Right renal cortex interstitium (tissue), 3 donors: Measurements from ENCODE around the gene ZNF618. TPM values are rescaled to one million over a fixed set of nuclear protein-coding genes. Genes with fewer than 3 reads are reported as not detected.

Experiments
- DNase-seq, 3 donors: peaks; one replicate each; pipeline ENCODE4 v3.0.0-alpha.2; 2013; ENCODE audit warnings: low read depth in 3 of 3, low spot score in 2 of 3
- polyA plus RNA-seq, 3 donors: library from polyadenylated mRNA; unstranded; fragments of 120-200 nt; gene quantifications; one replicate each; pipeline ENCODE4 v1.2.1, GENCODE V29; 2013; ENCODE audit not compliant: insufficient read length in 3 of 3

ZNF618 gene
- polyA plus RNA-seq, 3 donors: 39.7 to 41.7 (median 39.9) TPM

DNA sequence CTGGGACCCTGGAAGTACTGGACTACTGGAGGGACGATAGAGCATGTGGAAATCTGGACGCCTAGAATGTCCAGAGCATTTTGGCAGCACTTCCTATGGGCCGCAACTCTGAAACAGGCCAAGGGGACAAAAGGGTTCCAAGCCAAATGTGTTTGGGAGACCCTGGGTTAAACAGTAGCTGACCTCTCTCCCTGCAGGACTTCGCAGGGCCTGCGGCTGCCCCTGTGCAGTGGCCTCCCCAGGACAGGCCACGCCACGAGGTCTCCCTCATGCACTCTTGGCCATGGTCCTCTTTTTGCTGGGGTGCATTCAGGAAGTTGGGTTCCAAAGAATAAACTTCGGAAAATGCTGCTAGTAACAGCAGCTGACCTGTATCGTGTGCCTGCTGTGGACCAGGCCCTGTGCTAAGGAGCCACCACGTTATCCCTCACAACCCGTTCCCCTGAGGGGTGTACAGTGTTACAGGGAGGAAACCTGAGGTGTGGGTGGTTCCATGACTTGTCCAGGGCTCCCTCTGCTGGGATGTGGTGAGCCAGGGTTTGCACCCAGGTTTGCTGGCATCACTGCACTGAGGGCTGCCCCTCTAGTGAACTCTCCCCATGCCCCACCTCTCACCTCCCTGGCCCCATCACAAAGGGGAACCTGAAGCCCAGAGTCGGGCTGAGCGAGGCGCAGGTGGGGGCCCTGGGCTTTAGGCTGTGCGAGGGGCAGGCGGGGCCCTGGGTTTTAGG is 122.6 kb downstream of the ZNF618 start:
- DNase-seq: no peak

DNA sequence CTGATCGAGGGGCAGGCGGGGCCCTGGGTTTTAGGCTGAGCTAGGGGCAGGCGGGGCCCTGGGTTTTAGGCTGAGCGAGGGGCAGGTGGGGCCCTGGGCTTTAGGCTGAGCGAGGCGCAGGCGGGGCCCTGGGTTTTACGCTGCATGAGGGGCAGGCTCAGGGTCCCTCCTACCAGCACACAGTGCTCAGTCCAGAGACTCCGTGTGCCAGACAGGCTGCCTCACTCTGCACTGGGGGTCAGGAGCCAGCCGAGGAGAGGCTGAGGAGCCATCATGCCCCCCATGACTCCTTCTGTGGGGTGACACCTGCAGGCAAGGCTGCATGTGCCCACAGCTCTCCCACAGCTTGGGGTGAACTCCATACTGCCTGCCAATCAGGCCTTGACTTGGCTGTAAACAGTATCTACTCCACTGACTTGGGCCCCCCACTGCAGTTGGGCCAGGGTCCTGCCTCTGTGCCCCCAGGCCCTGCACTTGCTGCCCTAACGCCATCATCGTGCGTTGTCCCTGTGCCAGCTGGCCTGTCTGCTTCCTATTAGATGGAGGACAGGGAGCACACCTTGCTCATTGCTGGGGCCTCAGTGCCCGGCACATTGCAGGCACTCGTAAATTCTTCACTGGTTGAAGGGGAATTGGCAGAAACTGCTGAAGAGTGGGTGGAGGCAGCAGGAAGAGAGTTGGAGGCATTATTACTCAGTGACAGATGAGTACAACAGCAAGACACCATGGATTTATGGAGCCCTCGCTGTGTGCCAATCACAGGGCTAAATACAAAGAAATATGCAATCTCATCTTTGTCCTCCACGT is 123.3 kb downstream of the ZNF618 start:
- no peak for DNase-seq

DNA sequence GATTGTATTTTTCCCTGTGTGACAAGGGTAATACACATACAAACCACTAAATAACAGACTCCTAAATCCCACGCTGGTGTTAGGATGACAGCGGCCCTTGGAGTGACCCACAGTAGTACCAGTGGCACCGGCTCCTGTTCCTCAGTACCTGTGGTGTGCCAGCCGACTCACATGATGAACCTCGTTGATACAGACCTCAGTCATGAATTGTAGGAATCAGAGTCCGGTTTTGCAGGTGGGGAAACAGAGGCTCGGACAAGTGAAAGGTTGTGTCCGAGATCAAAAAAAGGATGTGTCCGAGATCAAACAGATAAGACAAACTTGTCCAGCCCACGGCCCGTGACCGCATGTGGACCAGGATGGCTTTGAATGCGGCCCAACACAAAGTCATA is 124.0 kb downstream of the ZNF618 start:
- DNase-seq: no peak

DNA sequence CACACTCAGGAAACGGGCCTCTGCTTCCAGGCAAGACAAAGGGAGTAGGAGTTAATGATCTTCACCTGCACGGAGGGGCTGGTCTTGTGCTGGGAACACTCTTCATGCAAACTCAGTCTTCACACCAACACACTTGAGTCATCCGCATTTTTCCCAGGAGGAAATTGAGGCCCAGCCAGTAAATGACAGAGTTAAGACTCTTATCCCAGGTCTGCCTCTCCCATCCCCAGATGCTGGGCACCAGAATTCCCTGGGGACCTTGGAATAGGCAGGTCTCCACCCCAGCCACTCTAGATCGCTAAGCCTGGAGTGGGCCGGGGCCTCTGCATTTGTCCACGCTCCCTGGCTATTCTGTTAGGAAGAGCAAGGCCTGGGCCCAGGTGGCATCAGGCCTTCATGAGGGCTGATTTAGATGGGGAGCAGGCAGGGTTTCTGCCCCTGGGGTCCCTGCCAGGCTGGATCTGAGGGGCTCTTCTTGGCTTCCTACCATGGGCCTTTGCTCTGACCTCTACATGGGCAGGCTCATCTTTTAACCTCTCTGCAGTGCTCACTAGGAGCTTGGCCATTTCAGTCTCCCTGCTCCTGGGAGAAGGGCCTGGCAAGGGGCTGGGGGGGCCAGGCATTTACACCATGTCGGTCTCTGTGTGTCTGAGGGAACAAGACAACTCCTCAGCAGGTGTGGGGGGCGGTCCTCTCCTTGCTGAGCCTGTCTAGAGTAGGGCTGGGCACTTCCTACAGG is 124.7 kb downstream of the ZNF618 start:
- no peak for DNase-seq

DNA sequence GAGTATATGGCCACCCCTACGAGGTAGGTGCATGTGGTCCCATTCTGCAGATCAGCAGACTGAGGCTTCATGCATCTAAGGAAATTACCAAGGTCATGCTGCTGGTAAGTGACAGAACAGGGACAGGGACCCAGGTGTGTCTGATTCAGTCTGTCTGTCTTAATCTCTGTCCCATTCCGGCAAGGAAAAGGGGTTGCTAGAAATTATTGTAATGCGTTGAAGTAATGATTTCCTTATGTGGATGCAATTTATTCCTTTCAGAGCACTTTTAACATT is 125.2 kb downstream of the ZNF618 start:
- no peak for DNase-seq

DNA sequence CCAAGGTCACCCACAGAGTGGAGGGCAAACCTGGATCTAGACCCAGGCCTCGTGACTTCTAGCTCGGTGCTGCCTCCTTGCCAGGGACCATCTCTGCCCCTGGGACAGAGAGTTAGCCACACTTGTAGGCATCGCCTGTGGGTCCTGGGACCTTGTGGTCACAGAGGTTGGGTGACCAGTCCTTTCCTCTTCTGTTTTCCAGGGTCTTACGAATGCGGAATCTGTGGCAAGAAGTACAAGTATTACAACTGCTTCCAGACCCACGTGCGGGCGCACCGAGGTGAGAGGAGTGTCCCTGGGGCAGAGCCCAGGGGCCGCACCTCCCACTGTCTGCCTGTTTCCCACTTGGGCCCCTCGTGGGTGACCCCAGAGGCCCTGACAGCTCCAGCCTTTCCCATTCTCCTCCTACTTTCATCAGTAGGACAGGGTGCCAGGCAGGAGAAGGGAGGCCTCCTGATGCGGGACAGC is 125.7 kb downstream of the ZNF618 start:
- no peak for DNase-seq

DNA sequence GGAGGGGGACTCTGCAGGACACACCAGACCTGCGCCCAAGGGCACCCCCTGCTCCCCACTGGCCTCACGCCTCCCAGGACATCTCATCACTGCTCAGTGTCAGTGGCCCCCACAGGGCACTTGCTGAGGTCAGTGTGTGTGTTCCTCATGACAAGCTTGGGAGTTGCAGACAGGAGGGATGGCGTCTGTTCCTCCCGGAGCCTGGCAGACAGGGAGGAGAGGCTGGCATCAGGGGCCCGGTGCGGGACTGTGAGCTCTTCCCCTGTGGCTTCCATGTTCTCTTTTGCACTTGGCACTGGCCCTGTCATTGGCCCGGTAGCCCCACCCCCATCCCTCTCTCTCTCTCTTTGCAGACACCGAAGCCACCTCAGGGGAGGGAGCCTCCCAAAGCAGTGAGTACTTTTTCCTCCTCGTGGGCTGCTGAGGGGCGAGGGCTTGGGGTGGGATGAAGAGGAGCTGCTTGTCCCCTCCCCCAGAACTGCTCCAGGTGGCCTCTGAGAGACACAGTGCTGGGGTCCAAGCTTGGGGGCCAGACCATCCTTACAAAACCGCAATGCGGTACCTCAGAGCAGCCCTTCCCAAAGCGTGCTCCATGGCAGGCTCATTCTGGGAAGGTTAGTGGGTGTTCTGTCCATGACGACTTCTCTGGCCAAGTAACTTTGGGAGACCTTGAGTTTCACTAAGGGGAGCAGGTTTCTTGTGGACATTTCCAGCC is 126.3 kb downstream of the ZNF618 start:
- no peak for DNase-seq

DNA sequence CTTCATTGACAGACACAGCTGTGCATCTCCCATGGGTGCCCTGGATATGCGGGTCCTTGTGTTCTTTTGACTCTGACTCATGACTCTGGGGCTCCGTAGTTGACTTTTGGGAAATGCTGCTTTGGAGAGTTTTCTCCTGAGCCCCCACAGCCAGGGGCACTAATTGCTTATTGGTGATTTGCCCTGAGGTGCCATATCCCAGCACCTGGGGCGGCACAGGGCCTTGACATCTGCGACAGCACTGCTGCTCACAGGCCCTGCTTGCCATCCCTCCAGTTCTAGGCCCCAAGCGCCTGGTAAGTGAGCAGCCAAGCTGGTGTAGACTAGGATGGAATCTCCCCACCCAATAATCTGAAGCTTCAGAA is 126.9 kb downstream of the ZNF618 start:
- no peak for DNase-seq

DNA sequence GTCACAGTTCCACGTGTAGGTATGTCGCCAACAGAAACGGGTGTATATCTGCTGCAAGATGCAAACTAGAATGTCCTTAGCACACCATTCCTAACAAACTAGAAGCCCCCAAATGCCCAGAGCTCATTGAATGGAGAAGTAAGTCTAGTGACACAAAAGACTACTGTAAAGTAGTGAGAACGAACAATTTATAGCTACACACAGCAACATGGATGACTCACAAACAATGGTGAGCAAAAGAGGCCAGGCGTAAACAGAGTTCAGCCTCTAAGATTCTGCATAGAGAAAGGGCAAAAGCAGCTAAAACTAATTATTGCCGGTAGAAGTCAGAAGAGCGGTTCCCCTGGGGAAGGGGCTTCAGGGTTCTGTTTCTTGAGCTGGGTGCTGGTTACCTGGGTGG is 127.2 kb downstream of the ZNF618 start:
- no peak for DNase-seq

DNA sequence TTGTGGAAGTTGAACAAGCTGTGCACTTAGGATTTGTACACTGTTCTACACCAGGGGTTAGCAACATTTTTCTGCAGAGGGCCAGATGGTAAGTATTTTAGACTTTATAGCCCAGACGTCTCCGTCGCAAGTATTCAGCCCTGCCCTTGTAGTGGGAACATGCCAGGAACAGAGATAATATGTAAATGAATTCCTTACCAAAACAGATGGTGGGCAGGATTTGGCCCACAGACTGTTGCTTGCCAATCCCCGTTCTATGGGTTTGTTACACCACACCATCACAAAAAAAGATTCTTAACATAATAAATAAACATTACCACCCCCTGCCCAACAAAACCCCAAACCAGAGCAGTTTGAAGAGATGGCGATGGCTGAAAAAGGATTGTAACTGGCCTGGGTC is 127.6 kb downstream of the ZNF618 start:
- no peak for DNase-seq

DNA sequence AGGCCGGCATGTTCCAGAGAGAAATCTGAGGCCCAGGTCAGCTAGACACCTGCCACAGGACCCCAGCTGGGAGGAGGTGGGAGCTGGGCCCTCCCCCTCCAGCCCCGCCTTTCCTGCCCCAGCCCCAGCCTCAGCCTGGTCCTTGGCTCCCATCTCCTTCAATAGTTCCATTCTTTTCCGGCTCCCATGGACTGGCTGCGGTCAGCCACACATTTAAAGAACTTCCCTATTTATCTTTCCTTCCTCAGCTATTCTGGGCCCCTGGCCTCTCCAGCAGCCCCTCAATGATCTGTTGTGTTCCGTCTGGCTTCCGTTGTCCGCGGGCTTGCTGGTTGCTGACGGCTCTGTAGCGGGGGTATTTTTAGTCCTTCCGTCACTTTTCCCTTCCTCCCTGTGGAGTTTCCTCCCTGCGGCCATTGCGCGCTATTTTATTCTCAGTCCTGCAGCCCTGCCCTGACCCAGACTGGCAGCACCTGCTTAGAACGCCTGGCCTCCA is 128.2 kb downstream of the ZNF618 start:
- no peak for DNase-seq

- no peak for DNase-seq
These were observed 129.5 kb downstream of the ZNF618 start for GRCh38 chr9:114005371-114006154.

GRCh38 chr9:114006155-114006550 is 130.0 kb downstream of the ZNF618 start:
- DNase-seq: no peak

DNA sequence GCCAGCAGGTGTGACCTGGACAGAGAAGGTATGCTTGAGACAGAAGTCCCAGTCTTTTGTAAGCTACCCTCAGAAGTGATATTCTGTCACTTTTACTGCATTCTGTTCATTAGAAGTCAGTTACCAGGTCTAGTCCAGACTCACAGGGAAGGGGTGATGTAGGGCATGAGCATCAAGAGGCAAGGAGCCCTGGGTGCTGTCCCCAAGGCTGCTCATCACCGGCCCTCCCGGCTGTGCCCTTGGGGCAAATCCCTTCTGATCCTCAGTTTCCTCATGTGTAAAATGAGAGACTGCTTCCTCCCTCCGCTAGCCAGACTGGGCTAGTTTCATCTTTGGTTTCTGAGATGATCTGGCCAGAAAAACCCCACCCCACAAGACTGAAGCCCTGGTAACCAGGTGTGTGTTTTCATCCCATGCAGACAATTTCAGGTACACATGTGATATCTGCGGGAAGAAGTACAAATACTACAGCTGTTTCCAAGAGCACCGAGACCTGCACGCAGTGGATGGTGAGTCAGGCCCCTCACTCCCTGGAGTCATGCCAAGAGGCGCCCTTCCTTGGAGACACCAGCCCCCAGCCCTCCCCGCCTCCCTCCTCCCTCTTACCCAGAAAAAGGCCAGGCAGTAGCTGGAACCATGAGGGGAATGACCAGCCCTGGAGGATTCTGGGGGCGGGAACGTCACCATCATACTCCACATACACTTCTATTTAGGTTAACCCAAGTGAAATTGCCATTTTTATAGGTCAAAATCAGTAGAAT is 131.0 kb downstream of the ZNF618 start:
- DNase-seq: no peak

- no peak for DNase-seq
These were observed 132.0 kb downstream of the ZNF618 start for GRCh38 chr9:114007991-114008666.

DNA sequence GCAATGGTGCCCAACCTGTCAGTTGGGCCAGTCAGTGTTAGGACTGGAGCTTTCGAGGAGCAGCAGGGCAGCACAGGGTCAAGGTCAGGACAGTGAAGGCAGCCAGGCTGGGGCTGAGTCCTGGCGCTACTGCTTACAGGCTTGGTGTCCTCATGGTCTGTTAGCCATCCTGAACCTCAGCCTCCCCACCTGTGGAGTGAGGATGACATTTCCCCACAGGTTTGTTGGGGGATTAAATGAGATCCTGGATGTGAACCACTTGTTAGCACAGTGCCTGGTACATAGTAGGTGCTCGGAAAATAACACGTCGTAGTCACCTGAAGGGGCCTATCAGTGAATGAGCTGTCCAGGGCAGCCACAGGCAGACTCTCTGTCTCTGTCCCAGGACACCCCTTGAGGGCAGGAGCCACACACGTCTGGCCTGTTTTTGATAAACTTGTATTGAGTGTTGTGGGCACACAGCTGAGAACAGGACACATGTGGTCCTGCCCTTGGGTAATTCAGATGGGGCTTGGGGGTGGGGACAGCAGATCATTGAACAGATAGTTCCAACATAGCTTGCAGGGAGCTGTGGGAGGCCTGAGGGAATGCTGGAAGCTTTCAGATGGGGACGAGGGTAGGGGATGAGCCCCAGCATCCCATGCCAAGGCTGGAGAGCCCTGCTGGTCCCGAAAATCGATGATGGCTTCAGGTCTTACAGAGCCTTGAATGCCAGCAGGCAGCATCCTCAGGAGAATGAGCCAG is 132.7 kb downstream of the ZNF618 start:
- DNase-seq: no peak

DNA sequence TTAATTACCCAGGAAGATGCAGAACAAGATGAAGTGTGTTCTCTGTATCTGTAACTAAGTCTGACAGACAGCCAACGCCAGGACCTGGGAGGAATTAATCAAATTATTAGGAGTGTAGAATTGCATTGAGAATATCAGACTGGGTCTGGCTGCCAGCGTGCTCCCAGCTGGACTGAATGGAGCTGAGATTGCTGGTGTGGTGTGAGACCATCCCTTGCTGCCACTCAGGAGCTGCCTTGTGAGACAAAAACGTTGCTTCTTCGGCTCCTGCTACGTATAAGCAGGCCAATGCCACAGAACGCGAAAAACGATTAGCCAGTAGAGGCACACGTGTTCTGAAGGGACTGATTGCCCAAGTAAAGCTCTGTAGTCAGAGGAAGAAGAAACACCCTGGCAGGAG is 135.2 kb downstream of the ZNF618 start:
- DNase-seq: no peak

DNA sequence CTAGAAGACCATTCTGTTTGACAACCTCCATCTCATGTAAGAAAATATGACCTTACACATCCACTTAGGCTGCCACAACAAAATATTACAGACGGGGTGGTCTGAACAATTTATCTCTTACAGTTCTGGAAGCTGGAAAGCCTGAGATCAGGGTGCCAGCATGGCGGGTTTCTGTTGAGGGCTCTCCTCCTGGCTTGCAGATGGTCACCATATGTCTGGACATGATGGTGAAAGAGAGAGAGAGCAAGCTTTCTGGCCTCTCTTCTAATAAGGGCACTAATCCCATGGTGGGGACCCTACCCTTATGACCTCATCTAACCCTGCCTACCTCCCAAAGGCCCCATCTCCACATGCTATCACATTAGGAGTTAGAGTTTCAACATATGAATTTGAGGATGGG is 136.0 kb downstream of the ZNF618 start:
- DNase-seq: no peak
